Stimulated activated CD8-positive, alpha-beta memory T cell treated with anti-CD3 and anti-CD28 coated beads, Interleukin-12 subunit alpha, Interleukin-12 subunit beta, amount 100 ng/mL, for 24 hours (primary cell): ENCODE measurements around the gene KY.

ENCODE experiments used
- DNase-seq: peaks from one replicate; pipeline ENCODE4 v3.0.0-alpha.2; 2020; ENCODE audit errors: extremely low read depth

The KY gene

GRCh38 chr3:134650431-134651346 is at the start of gene KY:
KY (minus strand) TSS chr3:134651022; CDS start chr3:134650960, 62 bp downstream.
- DNase-seq = no peak

DNA sequence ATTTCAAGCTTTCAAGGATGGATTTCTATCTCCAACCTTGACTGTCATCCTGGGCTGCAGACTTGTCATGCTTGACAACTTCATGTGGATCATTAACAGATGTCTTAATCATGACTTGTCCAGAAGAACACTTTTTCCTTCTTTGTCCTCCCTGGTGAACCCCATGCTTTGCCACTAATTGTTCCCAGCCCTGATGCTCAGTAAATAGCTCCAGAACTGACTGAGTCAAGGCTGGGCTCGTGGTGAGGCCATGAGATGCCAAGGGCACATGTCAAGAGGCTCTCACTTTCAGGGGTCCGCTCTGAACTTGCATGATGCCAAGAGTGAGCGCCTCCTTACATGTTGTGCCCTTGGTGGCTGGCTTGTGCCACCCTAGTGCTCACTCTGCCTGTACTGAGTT is 48.9 kb upstream of the KY start:
- DNase-seq = no peak

- no peak for DNase-seq
Observed at GRCh38 chr3:134699141-134699711, 48.4 kb upstream of the KY start.

DNA sequence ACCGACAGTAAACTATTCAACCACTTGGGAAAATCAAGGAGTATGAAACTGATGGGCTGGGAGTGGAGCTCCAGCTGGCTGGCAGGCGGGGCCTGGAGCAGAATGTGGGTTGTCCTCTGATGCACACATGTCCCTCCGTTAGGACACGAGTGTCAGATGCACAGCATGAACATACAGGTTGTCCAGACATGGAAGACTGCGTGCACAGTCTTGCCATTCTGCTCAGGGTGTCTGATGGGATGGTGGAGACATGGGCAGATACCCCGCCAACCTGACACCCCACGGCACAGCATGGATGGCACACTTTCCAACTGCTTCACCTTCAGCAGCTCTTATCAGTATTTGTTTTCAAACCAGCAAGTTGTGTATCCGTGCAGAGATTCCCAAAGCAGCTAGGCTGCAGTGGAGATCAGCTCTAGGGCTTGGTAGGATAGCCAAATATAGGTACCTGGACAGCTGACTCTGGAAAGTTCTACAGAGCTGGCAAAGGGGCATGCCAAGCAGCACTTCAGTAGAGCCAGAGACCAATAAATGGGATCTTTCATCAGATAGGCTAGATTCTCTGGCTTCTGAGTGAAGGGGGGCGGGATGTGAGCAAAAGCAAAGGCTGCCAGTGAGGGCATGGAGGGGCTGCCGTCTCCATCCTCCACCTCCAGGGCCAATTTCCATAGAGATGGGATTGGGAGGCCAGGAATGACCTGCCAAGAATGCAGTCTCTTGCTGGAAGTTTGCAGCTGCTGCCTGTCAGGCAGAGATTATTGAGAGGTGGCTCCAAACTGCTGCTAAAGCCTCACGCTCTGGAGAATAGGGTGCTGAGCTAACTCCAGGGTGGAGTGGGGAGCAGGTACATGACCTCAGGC is 47.2 kb upstream of the KY start:
- no peak for DNase-seq

DNA sequence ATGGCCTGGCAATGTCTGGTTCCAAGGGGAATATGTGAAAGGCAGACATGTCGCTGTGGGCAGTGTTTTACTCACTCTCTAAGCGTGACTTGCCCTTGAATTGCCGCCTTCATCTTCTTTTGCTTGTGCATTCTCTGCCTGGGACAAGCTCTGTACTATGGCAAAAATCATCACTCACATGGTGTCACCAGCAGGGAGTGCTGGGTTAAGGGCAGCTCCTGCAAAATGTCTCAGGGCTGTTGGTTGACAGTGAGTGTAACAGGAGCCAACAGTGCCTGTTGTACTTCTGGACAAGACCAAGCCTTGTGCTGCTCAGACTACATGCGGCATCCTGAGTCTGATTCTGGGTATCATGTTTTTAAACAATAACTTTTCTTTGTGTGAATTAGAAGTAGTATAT is 45.3 kb upstream of the KY start:
- DNase-seq = no peak

DNA sequence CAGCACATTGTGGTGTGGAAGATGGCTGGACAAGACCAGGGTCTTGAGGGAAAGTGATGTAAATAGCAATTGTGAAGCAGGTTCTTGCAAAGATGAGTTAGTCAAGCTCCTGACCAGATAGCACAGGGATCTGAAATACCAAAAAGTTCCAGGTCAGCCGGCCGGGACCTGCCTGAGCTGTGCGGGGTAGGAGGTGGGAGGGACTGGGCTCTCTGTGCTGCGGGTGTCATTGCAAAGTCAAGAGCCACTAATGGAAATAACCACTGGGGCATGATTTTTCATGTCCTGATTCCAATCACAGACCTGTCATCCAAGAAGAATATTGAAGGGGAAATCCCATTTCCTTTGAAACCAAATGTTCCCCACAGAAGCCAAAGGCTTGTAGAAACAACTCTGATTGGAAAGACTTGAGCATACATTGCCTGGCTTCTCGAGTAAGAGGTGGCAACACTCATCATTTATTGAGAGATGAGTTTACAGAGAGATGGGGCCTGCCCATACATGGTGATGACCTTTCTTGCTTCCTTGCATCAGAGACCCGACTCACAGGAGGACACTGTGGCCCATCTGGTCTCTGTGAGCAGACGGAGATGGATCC is 44.2 kb upstream of the KY start:
- no peak for DNase-seq

DNA sequence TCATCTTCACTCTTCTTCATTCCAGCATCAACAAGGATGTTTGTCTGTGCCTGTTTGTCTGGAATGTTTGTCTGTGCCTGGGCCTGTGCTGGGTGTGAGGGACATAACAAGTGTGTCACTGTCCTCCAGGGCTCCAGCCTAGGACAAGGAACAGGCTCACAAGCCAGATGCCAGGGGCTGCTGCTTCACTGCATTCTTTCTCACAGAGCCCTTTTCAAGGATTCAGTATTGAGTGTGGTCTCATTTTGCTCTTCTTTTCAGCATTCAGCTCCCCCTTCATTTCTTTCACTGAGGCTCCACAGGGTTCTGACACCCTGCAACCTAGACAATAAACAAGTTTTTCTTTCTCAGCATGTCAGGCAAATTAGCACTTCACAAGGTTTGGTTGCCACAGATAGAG is 43.6 kb upstream of the KY start:
- DNase-seq = no peak

- no peak for DNase-seq
Observed at GRCh38 chr3:134693804-134694203, 43.0 kb upstream of the KY start.

DNA sequence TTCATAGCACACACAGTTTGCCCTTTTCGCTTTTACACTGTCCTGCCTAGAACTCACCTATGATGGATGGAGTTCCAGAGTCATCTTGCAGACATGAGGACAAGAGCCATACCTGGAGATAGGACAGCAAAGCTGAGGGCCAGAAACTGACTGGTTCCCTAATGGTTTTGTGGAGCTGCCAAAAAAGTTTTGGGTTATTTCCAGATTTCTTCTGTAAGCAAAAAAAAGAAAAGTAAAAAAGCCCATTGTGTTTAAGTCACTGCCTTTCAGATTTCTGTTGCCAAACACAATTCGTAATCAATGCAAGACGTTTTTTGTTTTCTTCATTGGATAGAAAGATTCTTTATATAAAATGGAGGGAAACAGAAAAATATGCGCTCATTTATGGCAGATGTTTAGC is 42.4 kb upstream of the KY start:
- DNase-seq = no peak

- no peak for DNase-seq
Observed at GRCh38 chr3:134690226-134690625, 39.4 kb upstream of the KY start.

DNA sequence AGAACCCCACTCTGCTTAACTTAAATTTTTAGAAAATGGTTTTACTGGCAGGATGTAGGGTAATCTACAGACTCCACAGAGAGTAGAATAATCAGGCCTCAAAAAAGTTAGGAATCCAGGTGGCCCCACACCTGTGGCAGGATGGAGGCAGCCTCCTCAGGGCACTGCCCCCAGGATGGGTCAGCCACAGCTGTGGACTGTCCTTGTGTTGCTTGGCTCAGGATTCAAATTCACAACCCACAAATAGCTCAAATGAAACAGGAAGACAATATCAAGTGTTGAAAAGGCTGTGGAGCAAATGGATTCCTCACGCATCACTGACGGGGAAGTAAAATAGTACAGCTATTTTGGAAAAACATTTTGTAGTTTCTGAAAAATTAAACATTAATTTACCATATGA is 36.8 kb upstream of the KY start:
- DNase-seq = no peak

- no peak for DNase-seq
Observed at GRCh38 chr3:134685929-134686802, 35.3 kb upstream of the KY start.

DNA sequence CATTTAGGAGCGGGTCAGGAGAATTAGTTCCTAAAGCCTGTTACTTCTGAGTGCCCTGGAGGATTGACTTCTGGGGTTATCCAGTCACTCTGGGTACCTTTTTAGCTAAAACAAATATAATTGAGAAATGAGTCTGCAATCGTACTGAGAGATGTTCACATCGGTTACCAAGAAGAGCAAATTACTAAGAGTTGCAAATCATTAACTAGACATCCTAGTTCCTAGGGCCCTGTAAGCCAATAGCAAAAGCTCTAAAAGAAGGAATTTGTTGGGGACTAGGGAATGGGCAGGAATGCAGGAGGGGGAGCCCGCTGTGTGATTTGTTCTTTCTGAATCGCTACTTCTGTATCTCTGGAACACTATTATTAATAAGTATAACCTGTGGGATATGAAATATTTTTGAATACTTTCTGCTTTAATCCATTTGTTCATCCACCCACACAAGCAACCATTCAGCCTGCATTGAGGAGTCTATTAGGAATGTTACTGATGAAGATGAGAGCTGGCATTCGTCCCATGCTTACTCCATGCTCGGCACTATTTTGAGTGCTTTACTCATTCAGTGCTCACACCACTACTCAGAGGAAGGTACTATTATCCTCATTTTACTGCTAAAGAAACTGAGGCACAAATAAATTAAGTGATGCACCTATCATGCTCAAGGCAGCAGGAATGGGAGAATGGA is 31.5 kb upstream of the KY start:
- DNase-seq = no peak

DNA sequence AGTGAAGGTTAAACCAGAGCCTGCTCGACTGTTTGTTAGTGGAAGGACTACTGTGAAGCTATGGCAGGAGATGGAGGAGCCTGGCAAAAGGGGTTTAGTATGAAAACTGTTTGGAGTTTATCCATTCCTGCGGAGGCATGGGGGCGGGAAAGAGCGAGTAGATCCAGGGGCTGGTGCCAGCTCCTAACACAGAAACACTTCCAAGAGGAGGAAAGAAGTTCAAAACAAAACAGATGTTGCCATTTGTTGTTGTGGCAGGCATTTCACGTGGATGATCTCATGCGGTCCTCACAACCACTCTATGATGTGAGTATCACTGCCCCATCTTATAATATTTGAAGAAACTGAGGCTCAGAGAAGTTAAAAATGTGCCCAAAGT is 30.7 kb upstream of the KY start:
- DNase-seq = no peak

DNA sequence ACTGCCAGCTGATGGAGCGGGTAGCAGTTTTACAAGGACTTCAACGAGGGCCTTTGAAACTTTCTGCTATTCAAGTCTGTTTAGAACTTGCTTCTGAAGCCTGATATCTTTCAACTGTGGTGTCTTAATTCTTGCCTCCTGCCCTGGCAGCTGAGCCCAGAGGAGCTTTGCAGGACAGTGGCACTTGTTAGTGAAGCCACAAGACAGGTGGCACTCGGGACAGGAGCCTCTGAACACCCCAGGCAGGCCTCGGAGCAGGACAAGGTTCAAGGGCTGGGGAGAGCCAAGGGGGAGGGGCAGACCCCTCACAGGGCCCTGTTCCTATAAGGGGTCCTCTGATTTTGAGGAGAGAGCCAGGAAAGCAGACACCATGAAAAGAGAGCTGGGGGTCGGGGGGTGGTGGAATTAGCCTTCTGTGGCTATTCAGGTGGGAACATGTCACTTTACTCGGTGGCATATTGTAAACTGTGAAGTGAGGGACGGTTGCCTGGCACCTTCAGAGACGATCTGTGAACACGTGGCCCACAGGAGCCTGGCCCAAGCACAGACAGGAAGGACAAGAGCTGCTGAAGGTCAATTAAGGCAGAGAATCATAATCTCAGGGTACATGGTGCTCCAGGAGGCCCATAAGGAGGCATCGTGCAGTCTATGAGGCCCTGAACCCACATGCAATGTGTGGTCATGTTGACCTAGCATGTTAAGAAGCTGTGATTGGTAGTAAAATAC is 30.1 kb upstream of the KY start:
- DNase-seq = no peak

- no peak for DNase-seq
Observed at GRCh38 chr3:134677987-134678308, 27.1 kb upstream of the KY start.

- no peak for DNase-seq
Observed at GRCh38 chr3:134677196-134677986, 26.6 kb upstream of the KY start.

DNA sequence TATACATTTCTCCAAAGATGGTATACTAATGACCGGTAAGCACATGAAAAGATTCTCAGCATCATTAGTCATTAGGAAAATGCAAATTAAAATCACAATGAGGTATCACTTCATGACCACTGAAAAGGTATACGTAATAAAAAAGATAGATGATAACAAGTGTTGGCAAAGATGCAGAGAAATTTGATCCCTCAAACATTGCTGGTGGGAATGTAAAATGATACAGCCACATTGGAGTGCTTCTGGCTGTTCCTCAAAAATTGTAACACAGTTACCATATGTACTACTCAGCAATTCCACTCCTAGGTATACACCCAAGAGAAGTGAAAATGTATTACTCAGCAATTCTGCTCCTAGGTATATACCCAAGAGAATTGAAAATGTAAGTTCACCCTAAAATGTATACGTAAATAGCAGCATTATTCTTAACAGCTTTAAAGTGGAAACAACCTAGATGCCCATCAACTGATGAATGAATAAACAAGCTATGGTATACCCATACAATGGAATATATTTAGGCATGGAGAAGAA is 25.0 kb upstream of the KY start:
- DNase-seq = no peak

DNA sequence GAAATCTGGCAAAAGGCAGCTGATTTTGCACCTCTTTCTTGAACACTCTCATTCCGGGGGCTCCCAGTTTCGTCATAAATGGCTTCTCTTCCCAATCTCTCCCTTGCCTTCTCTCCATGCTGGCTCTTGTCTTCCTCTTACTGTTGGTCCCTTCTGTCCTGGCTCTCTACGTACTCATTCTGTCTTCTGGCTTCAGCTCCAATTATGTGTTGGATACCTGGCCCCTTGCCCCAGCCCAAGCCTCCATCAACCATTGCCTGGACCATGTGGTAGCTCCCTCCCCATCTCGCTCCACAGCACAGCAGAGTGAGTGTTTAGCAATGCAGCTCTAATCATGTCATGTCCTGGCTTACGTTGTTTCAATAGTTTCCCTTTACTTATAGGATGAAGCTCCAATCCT is 21.7 kb upstream of the KY start:
- DNase-seq = no peak
